HepG2 (cell line): ENCODE measurements around the gene DNAJC2. TPM values are rescaled to one million over a fixed set of nuclear protein-coding genes. Genes with fewer than 3 reads are reported as not detected.

Experiments used
- ARID2 ChIP-seq: sonication (generic); formaldehyde crosslinking; IDR thresholded peaks from 2 replicates; pipeline ENCODE4 v1.8.1; 2022; ENCODE audit warnings: mild to moderate bottlenecking, missing genetic modification reagents, borderline replicate concordance
- ARID3A ChIP-seq: IDR thresholded peaks from 2 replicates; pipeline ENCODE4 v1.6.1; 2012; ENCODE audit warnings: low read depth, low read length, improper control_type of control experiment
- ATF5 ChIP-seq: sonication (generic); formaldehyde crosslinking; IDR thresholded peaks from 2 replicates; pipeline ENCODE4 v1.4.0; 2020; ENCODE audit warnings: mild to moderate bottlenecking, low read depth, missing genetic modification reagents
- BRF2 ChIP-seq: sonication (generic); formaldehyde crosslinking; IDR thresholded peaks from 2 replicates; pipeline ENCODE4 v1.8.1; 2022; ENCODE audit warnings: mild to moderate bottlenecking, missing genetic modification reagents
- HOXD1 ChIP-seq: sonication (generic); formaldehyde crosslinking; IDR thresholded peaks from 2 replicates; pipeline ENCODE4 v1.5.0; 2020; ENCODE audit warnings: missing genetic modification reagents
- KDM4B ChIP-seq: sonication (generic); formaldehyde crosslinking; IDR thresholded peaks from 2 replicates; pipeline ENCODE4 v1.4.0; 2020; ENCODE audit warnings: missing genetic modification reagents
- MXD3 ChIP-seq: IDR thresholded peaks from 2 replicates; pipeline ENCODE4 v1.6.1; 2016; ENCODE audit warnings: mild to moderate bottlenecking, missing biosample characterization, missing genetic modification reagents
- NR2C2 ChIP-seq: sonication (generic); formaldehyde crosslinking; IDR thresholded peaks from 2 replicates; pipeline ENCODE4 v1.4.0; 2020; ENCODE audit warnings: missing genetic modification reagents, mild to moderate bottlenecking, moderate library complexity, borderline replicate concordance
- NR3C1 ChIP-seq: sonication (generic); formaldehyde crosslinking; IDR thresholded peaks from 2 replicates; pipeline ENCODE4 v1.4.0; 2020; ENCODE audit warnings: missing genetic modification reagents
- PRDM4 ChIP-seq: sonication (generic); formaldehyde crosslinking; IDR thresholded peaks from 2 replicates; pipeline ENCODE4 v1.9.0; 2021; ENCODE audit warnings: missing genetic modification reagents, borderline replicate concordance
- SMARCC2 ChIP-seq: fragments of 450-650 bp; IDR thresholded peaks from 2 replicates; pipeline ENCODE4 v1.6.1; 2017; ENCODE audit warnings: antibody characterized with exemption, mild to moderate bottlenecking
- SOX6 ChIP-seq, 2 experiments: fragments of 450-650 bp in 1 of 2; sonication (generic) in 1 of 2; formaldehyde crosslinking in 1 of 2; IDR thresholded peaks; 2 replicates each; pipeline versions ENCODE4 v1.4.0 to v1.6.1; 2017 to 2020; ENCODE audit warnings: antibody characterized with exemption in 1 of 2, mild to moderate bottlenecking in 1 of 2, missing genetic modification reagents in 1 of 2
- TARDBP ChIP-seq: sonication (generic); formaldehyde crosslinking; IDR thresholded peaks from 2 replicates; pipeline ENCODE4 v1.8.0; 2022; ENCODE audit warnings: mild to moderate bottlenecking, missing genetic modification reagents
- TBP ChIP-seq: sonication (generic); formaldehyde crosslinking; IDR thresholded peaks from 2 replicates; pipeline ENCODE4 v1.5.0; 2020; ENCODE audit warnings: missing genetic modification reagents
- TFAP4 ChIP-seq: sonication (generic); IDR thresholded peaks from 2 replicates; pipeline ENCODE4 v1.6.1; 2016; ENCODE audit warnings: low read depth, borderline replicate concordance
- THAP11 ChIP-seq: IDR thresholded peaks from 2 replicates; pipeline ENCODE4 v1.6.1; 2016; ENCODE audit warnings: missing biosample characterization, missing genetic modification reagents
- ZNF547 ChIP-seq: sonication (generic); formaldehyde crosslinking; IDR thresholded peaks from 2 replicates; pipeline ENCODE4 v1.5.1; 2020; ENCODE audit warnings: mild to moderate bottlenecking, missing genetic modification reagents
- ZNF570 ChIP-seq: sonication (generic); formaldehyde crosslinking; IDR thresholded peaks from 2 replicates; pipeline ENCODE4 v1.4.0; 2020; ENCODE audit warnings: mild to moderate bottlenecking, missing genetic modification reagents, borderline replicate concordance
- ZNF781 ChIP-seq: sonication (generic); formaldehyde crosslinking; IDR thresholded peaks from 2 replicates; pipeline ENCODE4 v1.5.1; 2020; ENCODE audit warnings: borderline replicate concordance, mild to moderate bottlenecking, missing genetic modification reagents; ENCODE audit errors: not compliant biosample characterization
- ZNF83 ChIP-seq: sonication (generic); formaldehyde crosslinking; IDR thresholded peaks from 2 replicates; pipeline ENCODE4 v1.4.0; 2020; ENCODE audit warnings: missing genetic modification reagents, mild to moderate bottlenecking, borderline replicate concordance
- polyA plus RNA-seq, 8 experiments: library from polyadenylated mRNA; depleted of rRNA in 3 of 8; stranded (reverse) in 7 of 8; unstranded in 1 of 8; fragments of >200 nt; fragmentation: Illumina TruSeq in 4 of 8; extraction: Trizol in 4 of 8; gene quantifications; 2 replicates each; pipeline versions ENCODE4 v1.2.1 to v1.2.3, GENCODE V29; 2011 to 2016; ENCODE audit warnings: low read depth in 4 of 8, missing spikeins in 1 of 8, mixed read lengths in 1 of 8; ENCODE audit not compliant: insufficient read depth in 1 of 8
- total RNA-seq, 5 experiments: library from RNA; depleted of rRNA; stranded (reverse); fragments of >200 nt; fragmentation: Illumina TruSeq; extraction: Trizol; gene quantifications; 2 replicates each; pipeline ENCODE4 v1.2.3, GENCODE V29; 2016; ENCODE audit warnings: low read depth in 1 of 5
- TF ChIP-seq, protein P1 (sequence below): IDR thresholded peaks from 2 replicates; pipeline ENCODE4 v1.6.1; 2012; ENCODE audit warnings: inconsistent platforms

The DNAJC2 gene
- total and polyA plus RNA-seq, 2 of the 13 experiments (the other 11 are each of a cell fraction or from before 2014, with no cell fraction given): 19.6 to 42.0 TPM

GRCh38 chr7:103344453-103345149 is at the start of gene DNAJC2 (continued):
- TF ChIP-seq THAP11 (CRISPR knock-in tag) (peak; percentile 94), ARID3A (no peak), NR2C2 (peak; percentile 96), ATF5 (CRISPR knock-in tag) (0 out of 2 replicates have a peak, but pooled peaks have one; percentile 55), ZNF83 (CRISPR knock-in tag) (no peak), ZNF547 (CRISPR knock-in tag) (peak; percentile 83), PRDM4 (CRISPR knock-in tag) (no peak), SOX6 (IDR thresholded peaks at IDR 0.05) (no peak), SOX6 (CRISPR knock-in tag; IDR thresholded peaks at IDR 0.05) (peak; percentile 71), HOXD1 (CRISPR knock-in tag) (peak; percentile 86), BRF2 (CRISPR knock-in tag) (peak; percentile 55; the same call in 1 of the 2 replicates), MXD3 (CRISPR knock-in tag) (peak; percentile 83), NR3C1 (CRISPR knock-in tag) (no peak), TARDBP (CRISPR knock-in tag) (peak; percentile 90), ARID2 (CRISPR knock-in tag) (peak; percentile 32; the same call in 1 of the 2 replicates), ZNF781 (CRISPR knock-in tag) (peak; percentile 41), SMARCC2 (no peak), TBP (CRISPR knock-in tag) (no peak), TFAP4 (peak; percentile 57; the same call in 1 of the 2 replicates), KDM4B (CRISPR knock-in tag) (peak; percentile 87), ZNF570 (no peak)
- TF ChIP-seq, protein P1, sequence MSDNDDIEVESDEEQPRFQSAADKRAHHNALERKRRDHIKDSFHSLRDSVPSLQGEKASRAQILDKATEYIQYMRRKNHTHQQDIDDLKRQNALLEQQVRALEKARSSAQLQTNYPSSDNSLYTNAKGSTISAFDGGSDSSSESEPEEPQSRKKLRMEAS: peak; percentile 98
